Activated naive CD4-positive, alpha-beta T cell treated with anti-CD3 and anti-CD28 coated beads for 36 hours (primary cell): Measurements from ENCODE around the gene ADPRS. TPM values are rescaled to one million over a fixed set of nuclear protein-coding genes. Genes with fewer than 3 reads are reported as not detected.

Source experiments
- CTCF ChIA-PET: fragments of 350-600 bp; sonication (Branson Sonifier 250); formaldehyde crosslinking; loops from one replicate; lab custom pipeline; 2021; ENCODE audit warnings: antibody characterized with exemption; lab: Charles Lee
- DNase-seq: peaks from one replicate; pipeline ENCODE4 v3.0.0-alpha.2; 2020
- H3K27ac Mint-ChIP-seq: one replicate; pipeline ENCODE4 v1.8.0; 2021; ENCODE audit warnings: mild to moderate bottlenecking, mixed read lengths
- H3K27me3 Mint-ChIP-seq: one replicate; pipeline ENCODE4 v1.8.0; 2021; ENCODE audit warnings: low read depth, mixed read lengths
- H3K36me3 Mint-ChIP-seq: one replicate; pipeline ENCODE4 v1.8.0; 2021; ENCODE audit warnings: low read depth, mixed read lengths
- H3K4me1 Mint-ChIP-seq: one replicate; pipeline ENCODE4 v1.8.0; 2021; ENCODE audit warnings: low read depth, mixed read lengths
- H3K4me3 Mint-ChIP-seq: one replicate; pipeline ENCODE4 v1.8.0; 2021; ENCODE audit warnings: mild to moderate bottlenecking, moderate library complexity, mixed read lengths
- H3K9me3 Mint-ChIP-seq: one replicate; pipeline ENCODE4 v1.8.0; 2021; ENCODE audit warnings: mixed read lengths
- intact Hi-C: fragments of 100-400 bp; cut with micrococcal nuclease; formaldehyde crosslinking; loops from one replicate; pipeline ENCODE4 v1.15.1; 2023
- total RNA-seq, 2 experiments: library from RNA; stranded (reverse); gene quantifications; one replicate each; pipeline ENCODE4 v1.2.3, GENCODE V29; 2021

The ADPRS gene
- total RNA-seq, 2 experiments from 2014 or later = 23.2 to 24.6 TPM

- intact Hi-C loops = no loop called here
- peaks cover 3% of the 10 kb centered on the region for H3K4me1 Mint-ChIP-seq
- no peak overlapping the region for H3K27ac Mint-ChIP-seq
- H3K4me3 Mint-ChIP-seq = no peak overlapping the region
- no peak for DNase-seq
- H3K9me3 Mint-ChIP-seq = no peaks in the 10 kb centered on the region
- no peaks in the 10 kb centered on the region for H3K36me3 Mint-ChIP-seq
- CTCF ChIA-PET = no interaction called here
- H3K27me3 Mint-ChIP-seq = peaks cover 37% of the 10 kb centered on the region
Observed at GRCh38 chr1:36081926-36082485, 6.7 kb upstream of the ADPRS start.

GRCh38 chr1:36083219-36083618, 5.5 kb upstream of the ADPRS start:
- Mint-ChIP-seq H3K4me1 (peaks cover 4% of the 10 kb centered on the region), H3K27ac (no peak overlapping the region), H3K36me3 (no peaks in the 10 kb centered on the region), H3K9me3 (no peaks in the 10 kb centered on the region), H3K27me3 (peaks cover 38% of the 10 kb centered on the region), H3K4me3 (no peak overlapping the region)
- CTCF ChIA-PET = no interaction called here
- DNase-seq = no peak
- intact Hi-C loops = no loop called here

- CTCF ChIA-PET = no interaction called here
- Mint-ChIP-seq H3K27me3 (peaks cover 38% of the 10 kb centered on the region), H3K36me3 (no peaks in the 10 kb centered on the region), H3K4me1 (peaks cover 4% of the 10 kb centered on the region), H3K27ac (no peak within 1 kb of the TSS), H3K9me3 (no peaks in the 10 kb centered on the region), H3K4me3 (no peak within 1 kb of the TSS)
- intact Hi-C loops = no loop called here
- peak; percentile 18 for DNase-seq
Observed at GRCh38 chr1:36083635-36084496, 4.8 kb upstream of the ADPRS start, which contains the start of gene TEKT2. TEKT2 (plus strand) TSS chr1:36084094; CDS start chr1:36084922, 828 bp downstream.

GRCh38 chr1:36084497-36085115, 4.1 kb upstream of the ADPRS start:
- intact Hi-C loops = loop anchor here (5.0 kb wide), 1 partner anchor 223 kb away; the partner anchor contains the start of gene SH3D21
- Mint-ChIP-seq H3K4me1 (peaks cover 7% of the 10 kb centered on the region), H3K27ac (no peak overlapping the region), H3K9me3 (no peaks in the 10 kb centered on the region), H3K27me3 (peaks cover 38% of the 10 kb centered on the region), H3K4me3 (no peak overlapping the region), H3K36me3 (peaks cover 2% of the 10 kb centered on the region)
- no peak for DNase-seq
- CTCF ChIA-PET = no interaction called here

DNA sequence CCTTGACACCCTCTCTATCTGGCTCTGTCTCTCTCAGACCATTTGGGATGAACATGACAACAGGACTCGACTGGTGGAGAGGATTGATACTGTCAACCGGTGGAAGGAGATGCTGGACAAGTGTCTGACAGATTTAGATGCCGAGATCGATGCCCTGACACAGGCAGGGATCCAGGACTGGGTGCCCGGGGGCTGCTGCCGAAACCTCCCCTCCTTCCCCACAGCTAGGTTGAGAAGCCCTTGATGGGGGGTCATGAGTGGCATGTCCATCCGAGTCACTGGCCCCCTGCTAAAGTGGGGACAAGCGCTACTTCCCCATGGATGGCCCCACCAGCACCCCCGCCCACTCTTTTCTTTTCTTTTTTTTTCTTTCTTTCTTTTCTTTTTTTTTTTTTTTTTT, 3.6 kb upstream of the ADPRS start:
- Mint-ChIP-seq H3K27me3 (peaks cover 38% of the 10 kb centered on the region), H3K9me3 (no peaks in the 10 kb centered on the region), H3K27ac (no peak overlapping the region), H3K4me3 (no peak overlapping the region), H3K4me1 (peaks cover 12% of the 10 kb centered on the region), H3K36me3 (peaks cover 4% of the 10 kb centered on the region)
- intact Hi-C loops = loop anchor here (5.0 kb wide), 1 partner anchor 222 kb away; the partner anchor contains the start of gene SH3D21
- CTCF ChIA-PET = no interaction called here
- no peak for DNase-seq

DNA sequence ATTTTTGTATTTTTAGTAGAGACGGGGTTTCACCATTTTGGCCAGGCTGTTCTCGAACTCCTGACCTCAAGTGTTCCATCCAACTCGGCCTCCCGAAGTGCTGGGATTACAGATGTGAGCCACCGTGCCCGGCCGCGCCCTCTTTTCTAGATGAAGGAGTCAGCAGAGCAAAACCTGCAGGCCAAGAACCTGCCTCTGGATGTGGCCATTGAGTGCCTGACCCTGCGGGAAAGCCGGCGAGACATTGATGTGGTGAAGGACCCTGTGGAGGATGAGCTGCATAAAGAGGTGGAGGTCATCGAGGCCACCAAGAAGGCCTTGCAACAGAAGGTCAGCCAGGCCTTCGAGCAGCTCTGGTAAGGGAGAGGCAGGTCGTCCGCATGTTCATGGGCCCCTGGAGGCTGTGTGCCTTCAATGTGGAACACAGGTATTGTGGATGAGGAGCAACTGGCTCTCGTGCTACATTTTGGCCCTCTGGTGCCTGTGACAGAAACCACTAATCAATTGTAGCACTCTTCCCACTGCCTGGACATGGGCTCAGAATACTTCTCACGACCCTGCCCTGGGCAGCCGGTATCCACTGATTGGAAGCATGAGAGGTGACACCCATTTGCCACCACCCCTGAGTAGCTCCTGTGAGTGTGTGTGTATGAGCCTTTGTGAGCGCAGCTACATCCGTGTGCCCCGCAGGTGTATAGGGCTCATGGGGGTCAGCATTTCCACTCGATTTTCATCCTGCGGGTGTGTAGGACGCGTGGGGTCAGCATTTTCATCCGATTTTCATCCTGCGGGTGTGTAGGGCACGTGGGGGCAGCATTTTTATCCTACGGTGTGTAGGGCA, 2.8 kb upstream of the ADPRS start:
- DNase-seq = no peak
- peaks cover 4% of the 10 kb centered on the region for H3K36me3 Mint-ChIP-seq
- CTCF ChIA-PET = interaction anchor here (0.9 to 1.1 kb wide), 2 partner anchors 9 to 59 kb away, joined by 4 to 5 read pairs; no protein-coding TSS in a partner anchor
- H3K27me3 Mint-ChIP-seq = peaks cover 38% of the 10 kb centered on the region
- peaks cover 13% of the 10 kb centered on the region for H3K4me1 Mint-ChIP-seq
- H3K27ac Mint-ChIP-seq = no peak overlapping the region
- no peak overlapping the region for H3K4me3 Mint-ChIP-seq
- intact Hi-C loops = loop anchor here (5.0 kb wide), 1 partner anchor 221 kb away; the partner anchor contains the start of gene SH3D21
- H3K9me3 Mint-ChIP-seq = no peaks in the 10 kb centered on the region

DNA sequence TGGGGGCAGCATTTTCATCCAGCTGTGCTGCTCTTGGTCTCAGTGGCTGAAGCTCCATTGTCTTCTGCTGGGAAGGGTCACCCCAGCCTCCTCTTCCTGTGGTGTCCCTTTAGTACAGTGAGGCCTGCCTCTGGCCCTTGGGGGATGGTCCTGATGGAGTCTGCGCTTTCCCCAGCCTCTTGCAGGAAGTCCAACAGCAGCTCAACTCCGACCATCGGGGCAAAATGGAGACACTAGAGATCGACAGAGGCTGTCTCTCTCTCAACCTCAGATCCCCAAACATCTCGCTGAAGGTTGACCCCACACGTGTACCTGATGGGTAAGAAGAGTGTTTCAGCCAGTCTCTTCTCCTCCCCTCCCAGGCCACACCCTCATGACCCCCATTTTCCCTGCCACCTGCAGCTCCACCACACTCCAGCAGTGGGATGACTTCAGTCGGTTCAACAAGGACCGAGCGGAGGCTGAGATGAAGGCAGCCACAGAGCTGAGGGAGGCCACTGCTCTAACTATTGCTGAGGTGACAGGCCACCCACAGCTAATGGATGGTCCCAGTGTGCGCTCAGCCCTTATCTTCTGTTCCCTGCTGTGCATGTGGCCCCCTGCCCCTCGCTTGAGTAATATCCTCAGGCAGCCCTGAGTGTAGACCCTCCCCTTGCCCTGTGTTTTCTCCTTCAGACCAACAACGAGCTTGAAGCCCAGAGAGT, 2.0 kb upstream of the ADPRS start:
- CTCF ChIA-PET = interaction anchor here (0.9 to 1.1 kb wide), 2 partner anchors 9 to 59 kb away, joined by 4 to 5 read pairs; no protein-coding TSS in a partner anchor
- Mint-ChIP-seq H3K4me3 (peak overlapping the region; percentile 7), H3K27ac (no peak overlapping the region), H3K27me3 (peaks cover 36% of the 10 kb centered on the region), H3K36me3 (peaks cover 6% of the 10 kb centered on the region), H3K4me1 (peaks cover 15% of the 10 kb centered on the region), H3K9me3 (no peaks in the 10 kb centered on the region)
- no peak for DNase-seq
- intact Hi-C loops = loop anchor here (5.0 kb wide), 1 partner anchor 221 kb away; the partner anchor contains the start of gene SH3D21

- Mint-ChIP-seq H3K4me1 (peaks cover 20% of the 10 kb centered on the region), H3K27me3 (peaks cover 29% of the 10 kb centered on the region), H3K4me3 (peak overlapping the region; percentile 87), H3K36me3 (peaks cover 7% of the 10 kb centered on the region), H3K27ac (no peak overlapping the region), H3K9me3 (no peaks in the 10 kb centered on the region)
- intact Hi-C loops = loop anchor here (1.0 to 5.0 kb wide), 3 partner anchors 156 to 220 kb away; partner anchors contain the start of genes AGO1, AGO3 and SH3D21
- no peak for DNase-seq
- CTCF ChIA-PET = interaction anchor here (0.9 to 1.1 kb wide), 2 partner anchors 8 to 58 kb away, joined by 4 to 5 read pairs; no protein-coding TSS in a partner anchor
Observed at GRCh38 chr1:36087233-36088123, 1.2 kb upstream of the ADPRS start.

DNA sequence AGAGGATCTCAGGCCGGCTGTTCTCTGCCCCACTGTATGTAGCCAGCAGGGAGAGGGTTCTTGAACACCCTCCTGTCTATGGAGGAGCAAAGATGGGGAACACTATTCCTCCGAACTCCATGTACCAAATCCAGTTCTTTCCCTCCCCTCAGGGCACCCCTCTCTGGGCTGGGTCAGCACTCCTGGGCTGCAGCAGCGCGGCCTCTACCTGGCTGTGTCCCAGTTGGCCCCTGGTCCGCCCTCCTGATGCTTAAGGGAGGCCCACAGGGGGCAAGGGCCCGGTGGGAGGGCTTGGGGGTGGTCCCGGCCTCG, 471 bp upstream of the ADPRS start:
- Mint-ChIP-seq H3K27ac (no peak overlapping the region), H3K27me3 (peaks cover 26% of the 10 kb centered on the region), H3K4me1 (peaks cover 20% of the 10 kb centered on the region), H3K36me3 (peaks cover 10% of the 10 kb centered on the region), H3K9me3 (no peaks in the 10 kb centered on the region), H3K4me3 (peak overlapping the region; percentile 87)
- intact Hi-C loops = loop anchor here (1.0 to 5.0 kb wide), 3 partner anchors 157 to 219 kb away; partner anchors contain the start of genes AGO1, AGO3 and SH3D21
- peak; percentile 11 for DNase-seq
- CTCF ChIA-PET = no interaction called here

GRCh38 chr1:36089393-36090121, 865 bp downstream of the ADPRS start:
- CTCF ChIA-PET = interaction anchor here (1.6 kb wide), 1 partner anchor 13 kb away, joined by 3 read pairs; no protein-coding TSS in a partner anchor
- Mint-ChIP-seq H3K9me3 (no peaks in the 10 kb centered on the region), H3K4me3 (peak overlapping the region; percentile 87), H3K4me1 (peaks cover 17% of the 10 kb centered on the region), H3K27me3 (peaks cover 18% of the 10 kb centered on the region), H3K27ac (peak overlapping the region; percentile 72), H3K36me3 (peaks cover 10% of the 10 kb centered on the region)
- no peak for DNase-seq
- intact Hi-C loops = loop anchor here (1.0 to 5.0 kb wide), 2 partner anchors 60 to 218 kb away; partner anchors contain the start of genes SH3D21 and TRAPPC3
